DOHH2 (cell line): ENCODE data around the gene FAM118B.

Experiments used
- EZH2phosphoT487 ChIP-seq: fragments of 200-600 bp; sonication (generic); IDR thresholded peaks from 2 replicates; pipeline ENCODE4 v1.6.1; 2017; ENCODE audit warnings: borderline replicate concordance, mild to moderate bottlenecking, antibody characterized with exemption, low read length, moderate library complexity, mixed read lengths
- TF ChIP-seq, protein P1 (sequence below): fragments of 200-600 bp; sonication (generic); IDR thresholded peaks from one replicate; pipeline ENCODE4 v1.5.1; 2014; ENCODE audit warnings: antibody characterized with exemption, mild to moderate bottlenecking, low read depth, low read length; ENCODE audit not compliant: poor library complexity, severe bottlenecking

DNA sequence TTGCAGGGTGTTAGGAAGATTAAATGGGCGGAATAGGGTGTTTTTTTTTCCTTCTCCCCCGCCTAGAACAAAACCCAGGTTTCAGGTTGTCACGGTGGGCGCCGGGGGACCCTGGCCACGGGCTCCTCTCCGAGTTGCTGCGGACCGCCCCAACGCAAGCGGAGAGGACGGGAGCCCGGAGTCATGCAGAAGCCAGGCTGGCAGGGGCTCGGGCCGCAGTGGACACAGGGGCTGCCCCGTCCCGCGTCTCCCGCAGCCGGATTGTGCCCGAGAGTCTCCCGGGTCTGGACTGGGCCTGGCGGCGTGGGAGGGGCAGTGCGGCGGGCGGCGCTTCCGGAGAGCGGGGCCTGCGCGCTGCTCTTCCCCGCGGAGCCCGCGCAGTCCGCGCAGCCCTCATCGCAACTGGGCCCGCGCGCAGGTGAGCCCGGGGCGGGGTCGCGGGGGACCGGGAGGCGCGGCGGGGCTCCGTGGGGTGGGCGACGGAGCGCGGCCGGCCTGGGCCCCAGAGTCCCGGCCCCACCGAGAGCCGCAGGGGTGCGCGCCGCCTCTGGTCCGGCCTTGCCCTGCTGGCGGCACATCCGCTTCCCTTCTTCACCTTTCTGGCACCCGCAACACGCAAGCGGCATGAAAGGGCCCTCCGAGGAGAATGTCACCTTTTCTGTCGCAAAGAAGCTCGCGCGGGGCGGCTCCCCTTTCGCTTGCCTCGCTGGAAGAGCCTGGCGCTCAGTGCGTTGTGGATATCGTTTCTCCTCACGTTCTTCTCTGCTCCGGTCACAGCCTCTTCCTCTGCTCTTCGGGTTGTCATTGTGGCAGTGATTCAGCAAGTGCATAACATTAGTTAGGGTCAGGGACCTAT, 71.4 kb downstream of the FAM118B start, which contains the start of gene TIRAP:
- TF ChIP-seq, protein P1, sequence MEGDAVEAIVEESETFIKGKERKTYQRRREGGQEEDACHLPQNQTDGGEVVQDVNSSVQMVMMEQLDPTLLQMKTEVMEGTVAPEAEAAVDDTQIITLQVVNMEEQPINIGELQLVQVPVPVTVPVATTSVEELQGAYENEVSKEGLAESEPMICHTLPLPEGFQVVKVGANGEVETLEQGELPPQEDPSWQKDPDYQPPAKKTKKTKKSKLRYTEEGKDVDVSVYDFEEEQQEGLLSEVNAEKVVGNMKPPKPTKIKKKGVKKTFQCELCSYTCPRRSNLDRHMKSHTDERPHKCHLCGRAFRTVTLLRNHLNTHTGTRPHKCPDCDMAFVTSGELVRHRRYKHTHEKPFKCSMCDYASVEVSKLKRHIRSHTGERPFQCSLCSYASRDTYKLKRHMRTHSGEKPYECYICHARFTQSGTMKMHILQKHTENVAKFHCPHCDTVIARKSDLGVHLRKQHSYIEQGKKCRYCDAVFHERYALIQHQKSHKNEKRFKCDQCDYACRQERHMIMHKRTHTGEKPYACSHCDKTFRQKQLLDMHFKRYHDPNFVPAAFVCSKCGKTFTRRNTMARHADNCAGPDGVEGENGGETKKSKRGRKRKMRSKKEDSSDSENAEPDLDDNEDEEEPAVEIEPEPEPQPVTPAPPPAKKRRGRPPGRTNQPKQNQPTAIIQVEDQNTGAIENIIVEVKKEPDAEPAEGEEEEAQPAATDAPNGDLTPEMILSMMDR, result no peak
- no peak for TF ChIP-seq EZH2phosphoT487
